H9 (cell line): Measurements from ENCODE around the gene OPALIN. TPM values are rescaled to one million over a fixed set of nuclear protein-coding genes. Genes with fewer than 3 reads are reported as not detected.

Source experiments
- DNase-seq: peaks from one replicate; pipeline ENCODE4 v3.0.0-alpha.2; 2017
- H2AFZ ChIP-seq: one replicate; pipeline ENCODE4 v1.6.1; 2013; ENCODE audit warnings: mild to moderate bottlenecking, low read length, control low read depth, moderate library complexity
- H2AK5ac ChIP-seq: 2 replicates; pipeline ENCODE4 v1.6.1; 2013; ENCODE audit warnings: low read length, control low read depth, mixed read lengths; ENCODE audit not compliant: insufficient read length
- H2BK120ac ChIP-seq: one replicate; pipeline ENCODE4 v1.6.1; 2013; ENCODE audit warnings: low read depth, mild to moderate bottlenecking, low read length, control low read depth, inconsistent platforms; ENCODE audit not compliant: poor library complexity, severe bottlenecking
- H2BK12ac ChIP-seq: 2 replicates; pipeline ENCODE4 v1.6.1; 2013; ENCODE audit warnings: low read length, control low read depth, mixed read lengths, low read depth; ENCODE audit not compliant: insufficient read length
- H2BK15ac ChIP-seq: 2 replicates; pipeline ENCODE4 v1.6.1; 2013; ENCODE audit warnings: low read depth, low read length, control low read depth
- H2BK20ac ChIP-seq: one replicate; pipeline ENCODE4 v1.6.1; 2013; ENCODE audit warnings: low read depth, mild to moderate bottlenecking, low read length, control low read depth, inconsistent platforms; ENCODE audit not compliant: poor library complexity, severe bottlenecking
- H2BK5ac ChIP-seq: 2 replicates; pipeline ENCODE4 v1.6.1; 2013; ENCODE audit warnings: low read length, control low read depth, mixed read lengths; ENCODE audit not compliant: insufficient read length
- H3K14ac ChIP-seq: 2 replicates; pipeline ENCODE4 v1.6.1; 2013; ENCODE audit warnings: low read length, control low read depth; ENCODE audit not compliant: insufficient read depth
- H3K18ac ChIP-seq: 2 replicates; pipeline ENCODE4 v1.6.1; 2013; ENCODE audit warnings: low read depth, mild to moderate bottlenecking, mixed read lengths, low read length, control low read depth; ENCODE audit not compliant: insufficient read length
- H3K23ac ChIP-seq: 2 replicates; pipeline ENCODE4 v1.6.1; 2013; ENCODE audit warnings: low read length, control low read depth, mixed read lengths, low read depth; ENCODE audit not compliant: insufficient read length
- H3K23me2 ChIP-seq: 2 replicates; pipeline ENCODE4 v1.6.1; 2013; ENCODE audit warnings: low read depth, mild to moderate bottlenecking, mixed read lengths, low read length, control low read depth; ENCODE audit not compliant: insufficient read length, poor library complexity, severe bottlenecking
- H3K27ac ChIP-seq: 2 replicates; pipeline ENCODE4 v1.5.1; 2013; ENCODE audit warnings: low read length, control low read depth, mixed read lengths, low read depth; ENCODE audit not compliant: insufficient read length
- H3K27me3 ChIP-seq: 2 replicates; pipeline ENCODE4 v1.6.1; 2013; ENCODE audit warnings: low read length, control low read depth, inconsistent platforms; ENCODE audit not compliant: insufficient read depth
- H3K4ac ChIP-seq: 2 replicates; pipeline ENCODE4 v1.6.1; 2013; ENCODE audit warnings: low read depth, mild to moderate bottlenecking, control low read depth, inconsistent platforms, low read length, moderate library complexity
- H3K4me1 ChIP-seq: 2 replicates; pipeline ENCODE4 v1.6.1; 2013; ENCODE audit warnings: low read length, control low read depth, inconsistent platforms; ENCODE audit not compliant: insufficient read depth
- H3K4me2 ChIP-seq: 2 replicates; pipeline ENCODE4 v1.6.1; 2013; ENCODE audit warnings: low read length, control low read depth, mixed read lengths; ENCODE audit not compliant: insufficient read length, insufficient read depth
- H3K56ac ChIP-seq: 2 replicates; pipeline ENCODE4 v1.6.1; 2013; ENCODE audit warnings: low read depth, mild to moderate bottlenecking, mixed read lengths, low read length, control low read depth; ENCODE audit not compliant: insufficient read length
- H3K79me1 ChIP-seq: 2 replicates; pipeline ENCODE4 v1.6.1; 2013; ENCODE audit warnings: low read depth, mild to moderate bottlenecking, moderate library complexity, low read length, control low read depth, inconsistent platforms; ENCODE audit not compliant: insufficient read depth, poor library complexity, severe bottlenecking
- H3K79me2 ChIP-seq: 2 replicates; pipeline ENCODE4 v1.6.1; 2013; ENCODE audit warnings: low read length, control low read depth, inconsistent platforms; ENCODE audit not compliant: insufficient read depth
- H3K9ac ChIP-seq: 2 replicates; pipeline ENCODE4 v1.6.1; 2013; ENCODE audit warnings: low read length, control low read depth, mixed read lengths; ENCODE audit not compliant: insufficient read length; ENCODE audit errors: extremely low read depth
- H3K9me3 ChIP-seq: one replicate; pipeline ENCODE4 v1.6.1; 2013; ENCODE audit warnings: low read depth, low read length, inconsistent platforms; ENCODE audit not compliant: control insufficient read depth
- H3T11ph ChIP-seq: one replicate; pipeline ENCODE4 v1.6.1; 2013; ENCODE audit warnings: mild to moderate bottlenecking, low read length, control low read depth, inconsistent platforms
- H4K20me1 ChIP-seq: one replicate; pipeline ENCODE4 v1.6.1; 2013; ENCODE audit not compliant: control insufficient read depth, insufficient read length, insufficient read depth
- H4K5ac ChIP-seq: 2 replicates; pipeline ENCODE4 v1.6.1; 2013; ENCODE audit warnings: low read depth, mild to moderate bottlenecking, mixed read lengths, low read length, control low read depth; ENCODE audit not compliant: insufficient read length
- H4K8ac ChIP-seq: replicated peaks from 2 replicates; pipeline ENCODE4 v1.6.1; 2013; ENCODE audit warnings: low read length, control low read depth, mixed read lengths, low read depth; ENCODE audit not compliant: insufficient read length
- H4K91ac ChIP-seq: 2 replicates; pipeline ENCODE4 v1.6.1; 2013; ENCODE audit warnings: low read depth, mild to moderate bottlenecking, moderate library complexity, mixed read lengths, low read length, control low read depth; ENCODE audit not compliant: insufficient read length
- H3K27ac Mint-ChIP-seq, 3 experiments: 2 replicates in 2 of 3; 3 replicates in 1 of 3; pipeline ENCODE4 v1.8.0; 2020 to 2021; ENCODE audit warnings: mixed read lengths in 3 of 3, mild to moderate bottlenecking in 1 of 3, moderate library complexity in 1 of 3
- H3K27me3 Mint-ChIP-seq: 2 replicates; pipeline ENCODE4 v1.8.0; 2021; ENCODE audit warnings: low read depth, mild to moderate bottlenecking, moderate library complexity, mixed read lengths
- H3K36me3 Mint-ChIP-seq, 3 experiments: 2 replicates in 2 of 3; 3 replicates in 1 of 3; pipeline ENCODE4 v1.8.0; 2020 to 2021; ENCODE audit warnings: low read depth in 3 of 3, mixed read lengths in 3 of 3; ENCODE audit not compliant: insufficient read depth in 1 of 3
- H3K4me1 Mint-ChIP-seq, 2 experiments: 2 replicates each; pipeline ENCODE4 v1.8.0; 2020; ENCODE audit warnings: mixed read lengths in 2 of 2
- H3K4me3 Mint-ChIP-seq, 2 experiments: 2 replicates in 1 of 2; 3 replicates in 1 of 2; pipeline ENCODE4 v1.8.0; 2020 to 2021; ENCODE audit warnings: mild to moderate bottlenecking in 2 of 2, mixed read lengths in 2 of 2, moderate library complexity in 1 of 2
- H3K9me3 Mint-ChIP-seq, 2 experiments: 2 replicates in 1 of 2; 3 replicates in 1 of 2; pipeline ENCODE4 v1.8.0; 2020; ENCODE audit warnings: mild to moderate bottlenecking in 2 of 2, mixed read lengths in 2 of 2, moderate library complexity in 1 of 2
- CTCF ChIP-seq: fragments of 200-600 bp; sonication (generic); conservative IDR thresholded peaks from 3 replicates; pipeline ENCODE4 v1.8.0; 2021; ENCODE audit warnings: antibody characterized with exemption, mild to moderate bottlenecking
- WGBS: extraction: QIAGEN DNeasy Blood & Tissue Kit; methylation state at CpG from one replicate; pipeline ENCODE4 v1.1.7; 2013; ENCODE audit warnings: missing lambda C conversion rate, low lambda C conversion rate, mixed read lengths; ENCODE audit not compliant: insufficient read length; ENCODE audit errors: extremely low coverage; 5-methylcytosine and 5-hydroxymethylcytosine counted together
- total RNA-seq: library from RNA; stranded (reverse); gene quantifications from 2 replicates; pipeline ENCODE4 v1.2.1, GENCODE V29; 2021

Gene OPALIN
- total RNA-seq, 1 experiment from 2014 or later, result not detected

GRCh38 chr10:96360766-96361165 lies 2.0 kb upstream of the OPALIN start:
- H3K4me2 ChIP-seq, result no peak overlapping the region
- H2BK120ac ChIP-seq, result no peak overlapping the region
- DNase-seq, result no peak
- H3K9ac ChIP-seq, result no peak overlapping the region
- H3K4me1 ChIP-seq, result no peaks in the 10 kb centered on the region
- H3K23ac ChIP-seq, result no peak overlapping the region
- Mint-ChIP-seq H3K36me3 (no peaks in the 10 kb centered on the region), H3K4me3 (no peak overlapping the region), H3K4me1 (peaks cover 0 to 3% of the 10 kb centered on the region in 2 experiments; a peak in 1 of 4 replicates), H3K9me3 (no peaks in the 10 kb centered on the region), H3K27me3 (peaks cover 3% of the 10 kb centered on the region), H3K27ac (no peak overlapping the region; a peak in 1 of 7 replicates)
- H3K18ac ChIP-seq, result no peak overlapping the region
- no peak overlapping the region for H4K8ac ChIP-seq
- no peak overlapping the region for H2BK20ac ChIP-seq
- H3K27me3 ChIP-seq, result no peaks in the 10 kb centered on the region; the same call in 1 of the 2 replicates
- H2BK12ac ChIP-seq, result no peak overlapping the region
- H3K79me2 ChIP-seq, result no peaks in the 10 kb centered on the region
- no peak overlapping the region for H3T11ph ChIP-seq
- no peaks in the 10 kb centered on the region for H4K20me1 ChIP-seq
- no peak overlapping the region for H4K5ac ChIP-seq
- no peak overlapping the region for H2AK5ac ChIP-seq
- no peaks in the 10 kb centered on the region for H3K23me2 ChIP-seq
- H2BK5ac ChIP-seq, result no peak overlapping the region
- H3K56ac ChIP-seq, result no peak overlapping the region
- WGBS, result no CpG with 5 or more reads among the region's 3 CpGs
- no peak overlapping the region for H3K14ac ChIP-seq
- H3K27ac ChIP-seq, result no peak overlapping the region
- H2BK15ac ChIP-seq, result no peak overlapping the region
- TF ChIP-seq CTCF, result no peak
- H3K79me1 ChIP-seq, result no peaks in the 10 kb centered on the region
- H2AFZ ChIP-seq, result no peak overlapping the region
- H3K9me3 ChIP-seq, result no peaks in the 10 kb centered on the region
- H3K4ac ChIP-seq, result no peak overlapping the region
- H4K91ac ChIP-seq, result no peak overlapping the region
